GM21723 (cell line): ENCODE data around the gene CNPY1.
A peak's percentile ranks its signal among the peaks of the same experiment; 100 is the strongest.

Experiments
- ATAC-seq: cut with Tn5 transposase; IDR thresholded peaks from one replicate; pipeline ENCODE4 v1.9.1; 2021; ENCODE audit warnings: mild to moderate bottlenecking, moderate library complexity; ENCODE audit not compliant: unreplicated experiment

The CNPY1 gene

GRCh38 chr7:155469311-155470185, 76.8 kb downstream of the CNPY1 start:
- no peak for ATAC-seq

GRCh38 chr7:155468785-155469148, 77.6 kb downstream of the CNPY1 start:
- no peak for ATAC-seq

- no peak for ATAC-seq
Observed at GRCh38 chr7:155467846-155468784, 78.2 kb downstream of the CNPY1 start.

- peak; percentile 53 for ATAC-seq
Observed at GRCh38 chr7:155466814-155467733, 79.3 kb downstream of the CNPY1 start.

GRCh38 chr7:155466142-155466813, 80.1 kb downstream of the CNPY1 start:
- no peak for ATAC-seq

- no peak for ATAC-seq
Observed at GRCh38 chr7:155465761-155466141, 80.6 kb downstream of the CNPY1 start.

- ATAC-seq: no peak
Observed at GRCh38 chr7:155464948-155465739, 81.2 kb downstream of the CNPY1 start.

GRCh38 chr7:155464183-155464582, 82.2 kb downstream of the CNPY1 start:
- no peak for ATAC-seq

- ATAC-seq: no peak
Observed at GRCh38 chr7:155463114-155463811, 83.1 kb downstream of the CNPY1 start.

- ATAC-seq: no peak
Observed at GRCh38 chr7:155462163-155462735, 84.1 kb downstream of the CNPY1 start.

- ATAC-seq: no peak
Observed at GRCh38 chr7:155461631-155462030, 84.7 kb downstream of the CNPY1 start.

GRCh38 chr7:155460926-155461613, 85.3 kb downstream of the CNPY1 start:
- ATAC-seq: no peak

GRCh38 chr7:155459700-155460461, 86.5 kb downstream of the CNPY1 start:
- ATAC-seq: no peak

GRCh38 chr7:155458878-155459699, 87.3 kb downstream of the CNPY1 start:
- no peak for ATAC-seq

GRCh38 chr7:155458111-155458877, 88.1 kb downstream of the CNPY1 start, which contains the start of gene EN2:
Gene EN2, plus strand, starts transcription at chr7:155458129. Its CDS starts 249 bp downstream, at chr7:155458378.
- no peak for ATAC-seq
